ENCODE results near the gene C16orf87.

Gene C16orf87

GRCh38 chr16:46757339-46758050 is 73.5 kb downstream of the C16orf87 start:
- no peak for DNase-seq (ENCODE audit: low read depth in 2 of 2)

- no peak for DNase-seq (ENCODE audit: low read depth in 2 of 2)
These were observed 74.2 kb downstream of the C16orf87 start for GRCh38 chr16:46756772-46757171.

DNA sequence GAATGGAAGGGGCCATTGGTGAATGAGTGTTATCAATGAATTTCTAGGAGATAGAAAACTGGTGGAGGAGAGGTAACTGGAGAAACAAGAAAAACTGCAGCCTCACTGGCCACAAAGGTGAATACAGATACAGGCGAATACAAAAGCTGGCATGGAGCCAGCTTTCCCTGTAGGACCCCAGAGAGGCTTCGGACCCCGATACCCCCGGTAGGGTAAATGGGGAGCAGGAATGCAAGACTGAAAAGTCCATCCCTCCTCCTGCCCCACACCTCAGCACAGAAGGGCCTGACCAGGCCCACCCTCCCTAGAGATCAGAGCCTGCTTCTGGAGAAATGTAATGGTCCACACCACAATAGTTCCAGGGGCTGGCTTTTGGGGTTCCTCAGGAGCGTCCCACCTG is 78.0 kb downstream of the C16orf87 start:
- DNase-seq (ENCODE audit: low read depth in 2 of 2) = no peak

- DNase-seq (ENCODE audit: low read depth in 2 of 2) = no peak
These were observed 79.6 kb downstream of the C16orf87 start for GRCh38 chr16:46751381-46751780.

- DNase-seq (ENCODE audit: low read depth in 2 of 2) = no peak
These were observed 81.9 kb downstream of the C16orf87 start for GRCh38 chr16:46748775-46749705.

- no peak for DNase-seq (ENCODE audit: low read depth in 2 of 2)
These were observed 83.0 kb downstream of the C16orf87 start, which contains the start of gene MYLK3 for GRCh38 chr16:46747777-46748651. TSS of gene MYLK3 (minus strand) at chr16:46748344. CDS start at chr16:46748193, 151 bp downstream.

DNA sequence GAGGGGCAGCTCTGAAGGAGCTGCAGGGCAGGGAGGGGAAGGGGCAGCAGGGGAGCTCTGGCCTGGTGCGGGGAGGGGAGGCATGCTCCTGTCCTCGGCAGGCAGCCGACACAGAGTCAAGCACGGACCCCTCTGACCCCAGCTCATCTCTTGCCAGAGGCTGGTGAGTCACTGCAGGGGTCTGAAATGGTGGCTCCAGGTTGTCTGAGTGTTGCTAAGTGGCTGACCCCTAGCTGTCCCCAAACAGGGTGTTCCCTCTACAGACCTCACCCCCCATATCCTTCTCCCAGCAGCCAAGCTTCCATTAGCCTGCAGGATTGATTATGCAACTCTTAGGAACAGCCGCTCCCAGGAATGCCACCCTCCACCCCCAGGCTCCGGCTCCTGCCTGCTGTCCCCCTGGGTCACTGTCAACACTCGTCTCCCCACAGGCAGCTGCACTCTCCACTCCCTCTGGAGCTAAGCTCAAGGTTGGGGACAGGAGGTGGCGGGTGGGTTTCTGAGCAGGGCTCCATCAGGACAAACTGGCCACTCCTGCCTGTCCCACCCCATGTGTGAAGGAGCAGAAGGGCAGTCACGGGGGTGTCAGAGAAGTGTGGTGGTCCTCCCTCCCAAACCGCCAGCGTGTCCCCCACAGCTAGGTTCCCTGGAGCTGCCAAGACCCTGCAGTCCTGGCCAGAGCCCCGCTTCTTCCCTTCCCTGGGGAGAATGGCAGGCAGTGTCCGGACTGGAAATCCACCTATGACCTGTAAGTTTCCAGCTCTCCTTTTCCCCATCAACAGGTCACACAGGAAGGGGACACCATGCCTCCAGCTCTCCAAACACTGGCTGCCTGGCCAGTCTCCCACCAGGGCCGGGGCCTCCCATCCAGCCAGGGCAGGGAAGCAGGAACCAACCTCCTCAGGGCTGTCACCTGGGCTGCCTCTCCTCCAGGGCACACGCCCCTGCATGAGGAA is 83.9 kb downstream of the C16orf87 start:
- no peak for DNase-seq (ENCODE audit: low read depth in 2 of 2)
